T47D (cell line): ENCODE results near the gene PRM3.

Experiments
- DNase-seq, 2 experiments: peaks; one replicate each; pipeline versions ENCODE4 v3.0.0 to v3.0.0-alpha.2; 2011 to 2012; ENCODE audit warnings: low read depth in 1 of 2, low spot score in 1 of 2
- JUND ChIP-seq: IDR thresholded peaks from 2 replicates; pipeline ENCODE4 v1.6.1; 2012; ENCODE audit warnings: low read depth
- in situ Hi-C: cut with HindIII; loops from 2 replicates; pipeline ENCODE4 v1.10.0; 2016; ENCODE audit warnings: low sequenced_read_pairs, low pct_unique_long_range_greater_than_20kb

Gene PRM3

GRCh38 chr16:11289202-11289601 is 15.8 kb upstream of the PRM3 start:
- TF ChIP-seq JUND: no peak
- in situ Hi-C loops: no loop called here
- DNase-seq: no peak

- no peak for DNase-seq
- no peak for TF ChIP-seq JUND
- in situ Hi-C loops: no loop called here
These were observed 12.4 kb upstream of the PRM3 start for GRCh38 chr16:11285842-11286241.

GRCh38 chr16:11283820-11284248 is 10.4 kb upstream of the PRM3 start:
- in situ Hi-C loops: no loop called here
- TF ChIP-seq JUND: no peak
- DNase-seq: no peak

- no peak for TF ChIP-seq JUND
- in situ Hi-C loops: no loop called here
- no peak for DNase-seq
These were observed 7.4 kb upstream of the PRM3 start, which contains the start of gene PRM1 for GRCh38 chr16:11280616-11281522. PRM1 (minus strand) TSS chr16:11281330; CDS start chr16:11281238, 92 bp downstream.

GRCh38 chr16:11278681-11279628 is 5.5 kb upstream of the PRM3 start:
- DNase-seq: no peak
- in situ Hi-C loops: no loop called here
- no peak for TF ChIP-seq JUND

- DNase-seq: no peak
- no peak for TF ChIP-seq JUND
- in situ Hi-C loops: no loop called here
These were observed 4.3 kb upstream of the PRM3 start for GRCh38 chr16:11277607-11278337.

GRCh38 chr16:11276896-11277593 is 3.6 kb upstream of the PRM3 start:
- DNase-seq: no peak
- in situ Hi-C loops: no loop called here

GRCh38 chr16:11276143-11276895 is 2.9 kb upstream of the PRM3 start, which contains the start of gene PRM2:
PRM2 (minus strand) TSS chr16:11276480; CDS start chr16:11276370, 110 bp downstream.
- in situ Hi-C loops: no loop called here
- no peak for TF ChIP-seq JUND
- DNase-seq: no peak

More at GRCh38 chr16:11276896-11277593, 3.6 kb upstream of the PRM3 start:
- TF ChIP-seq JUND: no peak

GRCh38 chr16:11274964-11275363 is 1.5 kb upstream of the PRM3 start:
- in situ Hi-C loops: no loop called here
- no peak for TF ChIP-seq JUND
- no peak for DNase-seq

- no peak for TF ChIP-seq JUND
- in situ Hi-C loops: no loop called here
- DNase-seq: no peak
These were observed 394 bp upstream of the PRM3 start for GRCh38 chr16:11273721-11274324.
